CD8-positive, alpha-beta memory T cell (primary cell): ENCODE measurements around the gene DISC1. TPM values are rescaled to one million over a fixed set of nuclear protein-coding genes. Genes with fewer than 3 reads are reported as not detected.

Experiments
- CTCF ChIA-PET: fragments of 350-600 bp; sonication (Branson Sonifier 250); formaldehyde crosslinking; loops from one replicate; lab custom pipeline; 2021; ENCODE audit warnings: antibody characterized with exemption; lab: Charles Lee
- POLR2A ChIA-PET: fragments of 350-600 bp; sonication (Branson Sonifier 250); formaldehyde crosslinking; loops from one replicate; lab custom pipeline; 2021; ENCODE audit warnings: antibody characterized with exemption; lab: Charles Lee
- DNase-seq, 5 donors: peaks; one replicate each; pipeline versions ENCODE4 v3.0.0 to v3.0.0-alpha.2; 2020 to 2022; ENCODE audit warnings: mixed read lengths in 1 of 5
- H3K27ac ChIP-seq: one replicate; pipeline ENCODE4 v1.7.0; 2013; ENCODE audit warnings: low read depth, mild to moderate bottlenecking, low read length, moderate library complexity
- H3K27me3 ChIP-seq: 2 replicates; pipeline ENCODE4 v1.7.0; 2013; ENCODE audit warnings: low read length, mild to moderate bottlenecking; ENCODE audit not compliant: insufficient read depth, poor library complexity, severe bottlenecking
- H3K36me3 ChIP-seq: 2 replicates; pipeline ENCODE4 v1.7.0; 2013; ENCODE audit warnings: mild to moderate bottlenecking, low read length, moderate library complexity; ENCODE audit not compliant: insufficient read depth
- H3K4me1 ChIP-seq: 2 replicates; pipeline ENCODE4 v1.7.0; 2013; ENCODE audit warnings: mild to moderate bottlenecking, low read length, moderate library complexity; ENCODE audit not compliant: insufficient read depth
- H3K4me3 ChIP-seq: 2 replicates; pipeline ENCODE4 v1.7.0; 2013; ENCODE audit warnings: mild to moderate bottlenecking, low read length
- H3K9me3 ChIP-seq: 2 replicates; pipeline ENCODE4 v1.7.0; 2013; ENCODE audit warnings: mild to moderate bottlenecking, low read length
- H3K27ac Mint-ChIP-seq, 8 donors: one replicate each; pipeline ENCODE4 v1.8.0; 2020 to 2021; ENCODE audit warnings: mixed read lengths in 8 of 8, mild to moderate bottlenecking in 6 of 8, inconsistent platforms in 3 of 8, moderate library complexity in 3 of 8
- H3K27me3 Mint-ChIP-seq, 2 donors: one replicate each; pipeline ENCODE4 v1.8.0; 2020 to 2021; ENCODE audit warnings: mixed read lengths in 2 of 2, mild to moderate bottlenecking in 1 of 2, moderate library complexity in 1 of 2
- H3K36me3 Mint-ChIP-seq, 3 donors: one replicate each; pipeline ENCODE4 v1.8.0; 2020 to 2021; ENCODE audit warnings: mixed read lengths in 3 of 3, inconsistent platforms in 1 of 3, mild to moderate bottlenecking in 1 of 3
- H3K4me1 Mint-ChIP-seq, 3 donors: one replicate each; pipeline ENCODE4 v1.8.0; 2020 to 2021; ENCODE audit warnings: mixed read lengths in 3 of 3, inconsistent platforms in 1 of 3, mild to moderate bottlenecking in 1 of 3
- H3K4me3 Mint-ChIP-seq, 7 donors: one replicate each; pipeline ENCODE4 v1.8.0; 2020 to 2021; ENCODE audit warnings: mixed read lengths in 7 of 7, mild to moderate bottlenecking in 6 of 7, moderate library complexity in 4 of 7, inconsistent platforms in 2 of 7
- H3K9me3 Mint-ChIP-seq, 5 donors: one replicate each; pipeline ENCODE4 v1.8.0; 2020 to 2022; ENCODE audit warnings: mixed read lengths in 5 of 5, mild to moderate bottlenecking in 3 of 5, moderate library complexity in 2 of 5, inconsistent platforms in 1 of 5
- polyA plus RNA-seq: library from polyadenylated mRNA; unstranded; fragments of 300-500 nt; fragmentation: Illumina TruSeq; gene quantifications from one replicate; pipeline ENCODE4 v1.2.3, GENCODE V29; 2021
- total RNA-seq, 2 experiments: library from RNA; stranded (reverse); gene quantifications; one replicate each; pipeline ENCODE4 v1.2.3, GENCODE V29; 2021

The DISC1 gene
- total and polyA plus RNA-seq, 3 experiments from 2014 or later: 0.60 to 2.4 (median 1.0) TPM

DNA sequence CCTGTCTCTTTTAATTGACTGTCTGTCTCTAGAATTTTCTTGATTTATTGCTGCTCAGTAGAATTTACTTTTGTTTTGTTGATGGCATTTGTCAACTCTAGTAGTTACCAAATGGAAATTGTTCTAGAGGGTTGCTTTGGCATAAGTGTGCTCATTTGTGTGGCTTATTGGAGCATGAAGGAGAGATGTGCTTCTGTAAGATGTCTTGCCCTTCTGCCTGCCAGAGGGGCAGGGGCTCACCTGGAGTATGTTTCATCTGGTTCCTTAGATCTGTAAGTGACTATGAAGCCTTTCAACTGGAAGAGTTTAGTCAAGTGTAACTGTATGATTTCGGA is 345.5 kb downstream of the DISC1 start:
- Histone ChIP-seq H3K4me1 (no peaks in the 10 kb centered on the region), H3K27ac (no peak overlapping the region), H3K4me3 (no peak overlapping the region), H3K36me3 (no peaks in the 10 kb centered on the region), H3K27me3 (no peaks in the 10 kb centered on the region), H3K9me3 (no peaks in the 10 kb centered on the region)
- peaks cover 0 to 8% (median 4%) of the 10 kb centered on the region in 5 donors for H3K9me3 Mint-ChIP-seq
- H3K27ac Mint-ChIP-seq: peak overlapping the region in 4 of 8 donors; percentile 13 to 85 (median 47)
- H3K4me1 Mint-ChIP-seq: peaks cover 31 to 34% (median 34%) of the 10 kb centered on the region in 3 donors
- POLR2A ChIA-PET: no interaction called here
- H3K4me3 Mint-ChIP-seq: peak overlapping the region in 6 of 7 donors; percentile 20 to 78 (median 57)
- H3K36me3 Mint-ChIP-seq: peaks cover 7 to 16% (median 8%) of the 10 kb centered on the region in 3 donors
- DNase-seq: no peak
- CTCF ChIA-PET: interaction anchor here (1.4 kb wide), 1 partner anchor 13 kb away, joined by 3 read pairs; no protein-coding TSS in a partner anchor
- H3K27me3 Mint-ChIP-seq: no peaks in the 10 kb centered on the region

DNA sequence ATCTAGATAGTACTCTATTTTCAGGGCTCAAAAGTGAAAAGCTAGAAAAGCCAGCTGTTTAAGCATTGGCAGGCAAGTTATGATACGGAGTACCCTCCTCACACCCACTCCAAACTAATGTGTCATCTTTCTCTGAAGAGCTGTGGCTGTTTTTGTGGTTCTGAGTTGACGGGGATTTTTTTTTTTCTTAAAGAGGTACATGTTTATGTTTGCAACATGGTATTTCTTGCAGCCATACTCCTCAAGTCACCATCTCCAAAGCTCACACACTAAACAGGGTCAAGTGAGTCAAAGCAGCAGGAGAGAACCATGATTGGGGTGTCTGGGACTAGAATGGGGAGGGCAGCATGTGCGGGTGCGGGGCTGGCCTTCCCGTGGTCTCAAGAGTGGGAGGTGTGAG is 347.2 kb downstream of the DISC1 start:
- POLR2A ChIA-PET: no interaction called here
- CTCF ChIA-PET: no interaction called here
- Mint-ChIP-seq H3K9me3 (peaks cover 3 to 13% (median 6%) of the 10 kb centered on the region in 5 donors), H3K27ac (peak overlapping the region in 4 of 8 donors; percentile 13 to 85 (median 46)), H3K4me1 (peaks cover 31 to 34% (median 34%) of the 10 kb centered on the region in 3 donors), H3K36me3 (peaks cover 7 to 24% (median 8%) of the 10 kb centered on the region in 3 donors), H3K4me3 (peak overlapping the region in 4 of 7 donors; percentile 44 to 61 (median 55)), H3K27me3 (no peaks in the 10 kb centered on the region)
- Histone ChIP-seq H3K36me3 (no peaks in the 10 kb centered on the region), H3K4me1 (no peaks in the 10 kb centered on the region), H3K9me3 (no peaks in the 10 kb centered on the region), H3K27ac (no peak overlapping the region), H3K4me3 (no peak overlapping the region), H3K27me3 (no peaks in the 10 kb centered on the region)
- peak in 1 of 5 donors; percentile 11 for DNase-seq

DNA sequence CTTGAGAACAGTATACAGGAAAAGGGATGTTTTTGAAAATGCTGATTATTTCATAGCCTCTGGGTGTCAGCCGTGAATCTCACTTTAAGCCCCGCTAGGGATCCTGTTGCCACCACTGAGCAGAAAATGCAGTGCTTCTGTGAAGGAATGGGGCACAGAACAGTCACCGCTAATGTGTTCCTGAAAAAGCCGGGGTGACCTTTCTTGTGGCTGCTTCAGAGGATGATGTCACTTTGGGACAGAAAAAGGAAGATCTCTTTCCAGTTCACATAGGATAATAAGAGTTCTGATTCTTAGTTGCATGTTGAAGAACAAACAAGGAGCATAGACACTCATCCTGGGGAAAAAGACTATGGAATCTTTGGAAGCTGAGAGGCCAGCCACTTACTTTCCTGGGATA is 349.6 kb downstream of the DISC1 start:
- H3K4me3 ChIP-seq: no peak overlapping the region
- no peaks in the 10 kb centered on the region for H3K9me3 ChIP-seq
- no peak for DNase-seq
- H3K27me3 ChIP-seq: no peaks in the 10 kb centered on the region
- peaks cover 4 to 24% (median 4%) of the 10 kb centered on the region in 3 donors for H3K36me3 Mint-ChIP-seq
- peaks cover 23 to 25% (median 23%) of the 10 kb centered on the region in 3 donors for H3K4me1 Mint-ChIP-seq
- POLR2A ChIA-PET: no interaction called here
- no peaks in the 10 kb centered on the region for H3K27me3 Mint-ChIP-seq
- H3K9me3 Mint-ChIP-seq: peaks cover 3 to 13% (median 6%) of the 10 kb centered on the region in 5 donors
- H3K36me3 ChIP-seq: no peaks in the 10 kb centered on the region
- no peaks in the 10 kb centered on the region for H3K4me1 ChIP-seq
- no peak overlapping the region for H3K27ac ChIP-seq
- CTCF ChIA-PET: no interaction called here
- no peak overlapping the region for H3K27ac Mint-ChIP-seq
- H3K4me3 Mint-ChIP-seq: no peak overlapping the region

DNA sequence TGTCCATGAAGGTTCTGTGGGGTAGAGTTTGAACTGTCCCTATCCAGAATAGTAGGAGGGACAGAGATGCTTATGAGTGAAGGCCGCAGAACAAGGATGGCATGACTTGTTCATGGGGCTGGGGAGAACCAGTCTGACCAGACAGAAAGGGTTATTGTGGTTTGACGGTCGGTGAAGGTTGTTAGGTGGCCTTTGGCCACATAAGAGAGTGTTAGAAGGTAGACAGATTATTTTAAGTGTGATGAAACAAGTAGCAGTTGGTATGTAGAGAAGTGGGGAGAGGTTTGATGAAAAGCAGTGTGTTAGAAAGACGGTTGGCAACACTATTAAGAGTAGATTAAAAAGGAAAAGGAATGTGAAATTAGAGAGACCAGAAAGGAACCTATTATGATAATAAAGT is 355.1 kb downstream of the DISC1 start:
- H3K27ac Mint-ChIP-seq: peak overlapping the region in 4 of 8 donors; percentile 1 to 58 (median 10)
- DNase-seq: no peak
- peaks cover 9 to 13% (median 12%) of the 10 kb centered on the region in 3 donors for H3K4me1 Mint-ChIP-seq
- no peak overlapping the region for H3K4me3 ChIP-seq
- ChIA-PET CTCF (no interaction called here), POLR2A (no interaction called here)
- H3K27ac ChIP-seq: no peak overlapping the region
- H3K4me1 ChIP-seq: no peaks in the 10 kb centered on the region
- H3K36me3 ChIP-seq: no peaks in the 10 kb centered on the region
- no peaks in the 10 kb centered on the region for H3K27me3 Mint-ChIP-seq
- H3K27me3 ChIP-seq: no peaks in the 10 kb centered on the region
- peaks cover 0 to 6% (median 3%) of the 10 kb centered on the region in 5 donors for H3K9me3 Mint-ChIP-seq
- no peak overlapping the region for H3K4me3 Mint-ChIP-seq
- no peaks in the 10 kb centered on the region for H3K9me3 ChIP-seq
- H3K36me3 Mint-ChIP-seq: peaks cover 2 to 12% (median 7%) of the 10 kb centered on the region in 3 donors

DNA sequence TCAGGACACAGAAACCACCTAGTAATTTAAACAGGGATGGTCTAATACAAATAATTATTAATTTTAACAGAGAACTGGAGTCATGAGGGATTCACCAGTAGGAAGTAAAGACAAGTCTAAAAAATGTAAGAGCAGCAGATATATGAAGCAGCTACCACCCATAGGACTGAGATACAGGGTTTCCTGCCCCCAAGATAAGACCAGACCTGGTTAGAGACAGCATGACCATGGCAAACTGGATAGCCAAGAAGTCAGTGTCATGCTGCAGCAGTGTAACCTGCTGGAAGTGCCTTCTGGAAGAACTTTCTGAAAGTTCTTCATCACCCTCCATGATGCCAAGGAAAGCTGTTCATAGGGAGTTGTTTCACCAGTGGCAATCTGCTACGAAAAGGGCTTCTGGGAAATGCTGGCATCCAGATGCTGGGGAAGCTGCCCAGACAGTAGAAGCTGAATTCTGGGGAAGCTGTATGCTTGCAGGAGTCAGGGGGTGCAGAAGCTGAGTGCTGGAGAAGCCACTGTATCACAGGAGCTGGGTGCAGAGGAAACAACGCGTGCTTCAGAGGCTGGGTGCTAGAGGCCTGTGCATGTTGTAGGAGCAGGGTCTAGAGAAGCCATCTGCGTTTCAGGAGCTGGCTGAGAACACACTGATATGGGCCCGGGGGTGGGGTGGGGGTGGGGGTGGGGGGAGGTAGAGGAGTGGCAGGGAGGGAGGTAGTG is 356.4 kb downstream of the DISC1 start:
- H3K27ac ChIP-seq: no peak overlapping the region
- H3K4me1 ChIP-seq: no peaks in the 10 kb centered on the region
- CTCF ChIA-PET: interaction anchor here (1.4 to 2.0 kb wide), 2 partner anchors 50 to 645 kb away, joined by 3 to 5 read pairs; no protein-coding TSS in a partner anchor
- no peaks in the 10 kb centered on the region for H3K27me3 Mint-ChIP-seq
- no peak overlapping the region for H3K4me3 Mint-ChIP-seq
- H3K36me3 Mint-ChIP-seq: peaks cover 0 to 5% (median under 1%) of the 10 kb centered on the region in 3 donors
- H3K4me3 ChIP-seq: no peak overlapping the region
- POLR2A ChIA-PET: no interaction called here
- H3K4me1 Mint-ChIP-seq: peaks cover 9 to 13% (median 12%) of the 10 kb centered on the region in 3 donors
- no peaks in the 10 kb centered on the region for H3K9me3 Mint-ChIP-seq
- H3K36me3 ChIP-seq: no peaks in the 10 kb centered on the region
- H3K9me3 ChIP-seq: no peaks in the 10 kb centered on the region
- H3K27ac Mint-ChIP-seq: peak overlapping the region in 5 of 8 donors; percentile 5 to 86 (median 81)
- DNase-seq: no peak
- no peaks in the 10 kb centered on the region for H3K27me3 ChIP-seq

DNA sequence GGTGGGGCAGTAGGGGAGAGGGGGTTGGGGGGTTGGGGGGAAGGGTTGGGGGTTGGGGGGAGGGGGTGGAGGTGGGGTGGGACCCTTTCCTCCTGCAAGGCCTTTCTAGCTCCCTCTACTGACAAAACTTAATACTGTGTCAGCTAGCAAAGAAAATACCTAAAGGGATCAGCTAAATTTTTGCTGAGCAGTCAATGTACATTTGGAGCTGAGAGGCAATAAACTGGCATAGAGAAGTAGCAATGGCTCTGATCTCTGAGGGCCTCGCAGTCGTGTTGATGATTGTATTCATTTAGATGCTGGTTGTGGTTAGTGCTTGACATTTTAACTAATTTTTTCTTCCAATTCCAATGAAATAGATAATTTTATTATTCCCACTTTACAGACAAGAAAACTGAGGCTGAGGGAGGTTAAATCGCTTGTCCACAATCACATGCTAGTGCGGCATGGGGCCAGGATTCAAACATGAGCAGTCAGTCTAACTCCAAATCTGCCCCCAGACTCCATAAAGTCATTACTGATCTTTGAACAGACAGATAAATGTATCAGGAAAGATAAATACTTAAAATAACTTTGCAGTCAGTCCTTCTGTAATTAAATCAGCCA is 357.1 kb downstream of the DISC1 start:
- Mint-ChIP-seq H3K9me3 (no peaks in the 10 kb centered on the region), H3K4me1 (peaks cover 9 to 13% (median 12%) of the 10 kb centered on the region in 3 donors), H3K27me3 (no peaks in the 10 kb centered on the region), H3K36me3 (peaks cover 0 to 5% (median 0%) of the 10 kb centered on the region in 3 donors), H3K4me3 (no peak overlapping the region), H3K27ac (no peak overlapping the region)
- Histone ChIP-seq H3K4me3 (no peak overlapping the region), H3K27me3 (no peaks in the 10 kb centered on the region), H3K4me1 (no peaks in the 10 kb centered on the region), H3K36me3 (no peaks in the 10 kb centered on the region), H3K9me3 (no peaks in the 10 kb centered on the region), H3K27ac (no peak overlapping the region)
- CTCF ChIA-PET: interaction anchor here (1.2 to 2.0 kb wide), 3 partner anchors 51 to 644 kb away, joined by 3 to 5 read pairs (median 3); no protein-coding TSS in a partner anchor
- POLR2A ChIA-PET: no interaction called here
- no peak for DNase-seq

DNA sequence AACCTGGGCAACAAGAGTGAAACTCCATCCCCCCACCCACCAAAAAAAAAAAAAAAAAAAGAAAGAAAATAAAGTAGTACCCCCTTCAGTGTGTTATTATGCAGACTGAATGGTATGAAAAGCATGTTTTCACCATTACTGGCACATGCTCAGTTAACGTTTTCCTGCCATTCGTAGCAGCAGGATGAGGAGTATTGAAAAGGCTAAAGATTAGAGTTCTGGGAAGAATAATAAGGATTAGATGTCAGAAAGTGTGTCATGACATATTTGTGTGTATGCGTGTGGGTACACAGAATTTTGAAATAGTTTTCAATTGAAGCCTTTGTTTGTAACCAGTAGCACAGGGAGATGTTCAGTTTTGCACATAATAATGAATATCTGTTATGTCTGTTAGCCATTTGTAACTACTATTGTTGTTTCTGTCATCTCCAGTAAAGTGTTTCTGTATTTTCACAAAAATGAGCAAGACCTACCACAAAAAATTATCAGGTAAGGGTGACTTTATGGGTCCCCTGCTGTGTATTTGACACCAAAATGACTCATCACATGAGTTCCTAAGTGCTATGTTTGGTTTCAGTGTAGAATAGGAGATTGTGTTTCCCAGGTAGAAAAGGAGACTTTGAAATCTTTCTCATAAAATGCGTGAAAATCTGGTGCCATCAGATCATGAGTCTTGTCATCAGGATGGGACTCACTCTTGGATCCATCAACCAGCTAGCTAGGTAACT is 358.9 kb downstream of the DISC1 start:
- Mint-ChIP-seq H3K4me3 (no peak overlapping the region), H3K4me1 (peaks cover 9 to 13% (median 12%) of the 10 kb centered on the region in 3 donors), H3K27ac (no peak overlapping the region), H3K27me3 (peaks cover 0 to 3% of the 10 kb centered on the region in 2 donors), H3K36me3 (peaks cover 0 to 9% (median 5%) of the 10 kb centered on the region in 3 donors), H3K9me3 (no peaks in the 10 kb centered on the region)
- Histone ChIP-seq H3K4me3 (no peak overlapping the region), H3K9me3 (no peaks in the 10 kb centered on the region), H3K27ac (no peak overlapping the region), H3K4me1 (no peaks in the 10 kb centered on the region), H3K27me3 (no peaks in the 10 kb centered on the region), H3K36me3 (no peaks in the 10 kb centered on the region)
- ChIA-PET POLR2A (no interaction called here), CTCF (interaction anchor here (0.9 kb wide), 1 partner anchor 14 kb away, joined by 3 read pairs; no protein-coding TSS in a partner anchor)
- DNase-seq: no peak
